HEK293 (cell line): ENCODE measurements around the gene PKN3.
A peak's percentile ranks its signal among the peaks of the same experiment; 100 is the strongest.

Experiments
- BCL11B ChIP-seq: fragments of 450-650 bp; formaldehyde crosslinking; IDR thresholded peaks from 2 replicates; pipeline ENCODE4 v1.5.1; 2016; ENCODE audit warnings: low read depth, missing biosample characterization, missing genetic modification characterization
- GLI2 ChIP-seq: fragments of 450-650 bp; formaldehyde crosslinking; IDR thresholded peaks from 2 replicates; pipeline ENCODE4; 2017; ENCODE audit warnings: missing biosample characterization, missing genetic modification characterization, low read depth, borderline replicate concordance
- HOXD13 ChIP-seq: sonication (generic); formaldehyde crosslinking; IDR thresholded peaks from 2 replicates; pipeline ENCODE4 v1.8.0; 2022; ENCODE audit warnings: missing genetic modification reagents, borderline replicate concordance
- KLF8 ChIP-seq: fragments of 450-650 bp; formaldehyde crosslinking; IDR thresholded peaks from 2 replicates; pipeline ENCODE4 v1.5.1; 2016; ENCODE audit warnings: missing biosample characterization, missing genetic modification characterization
- KLF9 ChIP-seq: fragments of 450-650 bp; formaldehyde crosslinking; IDR thresholded peaks from 2 replicates; pipeline ENCODE4 v1.5.1; 2016; ENCODE audit warnings: missing biosample characterization, missing genetic modification characterization, low read depth
- MEIS1 ChIP-seq: sonication (generic); formaldehyde crosslinking; IDR thresholded peaks from 2 replicates; pipeline ENCODE4 v1.8.1; 2022; ENCODE audit warnings: missing genetic modification reagents, mild to moderate bottlenecking, borderline replicate concordance
- OSR2 ChIP-seq: fragments of 450-650 bp; formaldehyde crosslinking; IDR thresholded peaks from 2 replicates; pipeline ENCODE4 v1.5.1; 2016; ENCODE audit warnings: missing biosample characterization, missing genetic modification characterization
- PRDM1 ChIP-seq: fragments of 450-650 bp; formaldehyde crosslinking; IDR thresholded peaks from 2 replicates; pipeline ENCODE4; 2016; ENCODE audit warnings: missing biosample characterization, missing genetic modification characterization
- SCRT2 ChIP-seq: fragments of 450-650 bp; formaldehyde crosslinking; IDR thresholded peaks from 2 replicates; pipeline ENCODE4 v1.5.1; 2016; ENCODE audit warnings: missing biosample characterization, missing genetic modification characterization
- SP7 ChIP-seq: fragments of 450-650 bp; formaldehyde crosslinking; IDR thresholded peaks from 2 replicates; pipeline ENCODE4 v1.5.1; 2016; ENCODE audit warnings: missing biosample characterization, missing genetic modification characterization
- YY1 ChIP-seq: fragments of 450-650 bp; formaldehyde crosslinking; IDR thresholded peaks from 2 replicates; pipeline ENCODE4 v1.5.1; 2018; ENCODE audit warnings: missing biosample characterization, missing genetic modification characterization
- ZBTB7A ChIP-seq: fragments of 450-650 bp; formaldehyde crosslinking; IDR thresholded peaks from 2 replicates; pipeline ENCODE4 v1.5.1; 2016; ENCODE audit warnings: low read depth, missing biosample characterization, missing genetic modification characterization
- ZFP37 ChIP-seq: fragments of 450-650 bp; formaldehyde crosslinking; IDR thresholded peaks from 2 replicates; pipeline ENCODE4 v1.5.1; 2016; ENCODE audit warnings: missing biosample characterization, missing genetic modification characterization
- ZFP41 ChIP-seq: fragments of 450-650 bp; formaldehyde crosslinking; IDR thresholded peaks from 2 replicates; pipeline ENCODE4 v1.5.1; 2016; ENCODE audit warnings: missing biosample characterization, missing genetic modification characterization, borderline replicate concordance
- ZNF10 ChIP-seq: fragments of 450-650 bp; formaldehyde crosslinking; IDR thresholded peaks from 2 replicates; pipeline ENCODE4 v1.5.1; 2017; ENCODE audit warnings: missing biosample characterization, missing genetic modification characterization
- ZNF132 ChIP-seq: fragments of 450-650 bp; formaldehyde crosslinking; IDR thresholded peaks from 2 replicates; pipeline ENCODE4 v1.5.1; 2017; ENCODE audit warnings: missing biosample characterization, missing genetic modification characterization, borderline replicate concordance
- ZNF133 ChIP-seq: fragments of 450-650 bp; formaldehyde crosslinking; IDR thresholded peaks from 2 replicates; pipeline ENCODE4 v1.5.1; 2016; ENCODE audit warnings: missing biosample characterization, missing genetic modification characterization
- ZNF140 ChIP-seq: fragments of 450-650 bp; formaldehyde crosslinking; IDR thresholded peaks from 2 replicates; pipeline ENCODE4 v1.5.1; 2016; ENCODE audit warnings: missing biosample characterization, missing genetic modification characterization
- ZNF174 ChIP-seq: fragments of 450-650 bp; formaldehyde crosslinking; IDR thresholded peaks from 2 replicates; pipeline ENCODE4 v1.5.0; 2017; ENCODE audit warnings: missing biosample characterization, mild to moderate bottlenecking, missing genetic modification characterization
- ZNF223 ChIP-seq: fragments of 450-650 bp; formaldehyde crosslinking; IDR thresholded peaks from 2 replicates; pipeline ENCODE4 v1.5.1; 2016; ENCODE audit warnings: missing biosample characterization, missing genetic modification characterization
- ZNF266 ChIP-seq: fragments of 450-650 bp; formaldehyde crosslinking; IDR thresholded peaks from 2 replicates; pipeline ENCODE4 v1.5.1; 2016; ENCODE audit warnings: missing biosample characterization, missing genetic modification characterization, low read depth
- ZNF341 ChIP-seq: fragments of 450-650 bp; formaldehyde crosslinking; IDR thresholded peaks from 2 replicates; pipeline ENCODE4; 2016; ENCODE audit warnings: low read depth, missing biosample characterization, missing genetic modification characterization
- ZNF350 ChIP-seq: fragments of 450-650 bp; formaldehyde crosslinking; IDR thresholded peaks from 2 replicates; pipeline ENCODE4 v1.5.0; 2017; ENCODE audit warnings: missing biosample characterization, mild to moderate bottlenecking, missing genetic modification characterization
- ZNF354C ChIP-seq: fragments of 450-650 bp; formaldehyde crosslinking; IDR thresholded peaks from 2 replicates; pipeline ENCODE4 v1.5.1; 2016; ENCODE audit warnings: missing biosample characterization, missing genetic modification characterization, low read depth, borderline replicate concordance
- ZNF416 ChIP-seq: fragments of 450-650 bp; formaldehyde crosslinking; IDR thresholded peaks from 2 replicates; pipeline ENCODE4 v1.5.1; 2016; ENCODE audit warnings: missing biosample characterization, missing genetic modification characterization
- ZNF555 ChIP-seq: fragments of 450-650 bp; formaldehyde crosslinking; conservative IDR thresholded peaks from 2 replicates; pipeline ENCODE4 v1.5.1; 2017; ENCODE audit warnings: missing biosample characterization, mild to moderate bottlenecking, missing genetic modification characterization, inconsistent platforms
- ZNF571 ChIP-seq: fragments of 450-650 bp; formaldehyde crosslinking; IDR thresholded peaks from 2 replicates; pipeline ENCODE4 v1.5.0; 2017; ENCODE audit warnings: missing biosample characterization, missing genetic modification characterization
- ZNF600 ChIP-seq: fragments of 450-650 bp; formaldehyde crosslinking; IDR thresholded peaks from 2 replicates; pipeline ENCODE4 v1.5.1; 2016; ENCODE audit warnings: missing biosample characterization, missing genetic modification characterization
- ZNF670 ChIP-seq: fragments of 450-650 bp; formaldehyde crosslinking; IDR thresholded peaks from 2 replicates; pipeline ENCODE4 v1.5.1; 2016; ENCODE audit warnings: missing biosample characterization, missing genetic modification characterization, low read depth
- ZNF701 ChIP-seq: fragments of 450-650 bp; formaldehyde crosslinking; IDR thresholded peaks from 2 replicates; pipeline ENCODE4 v1.5.1; 2016; ENCODE audit warnings: missing biosample characterization, missing genetic modification characterization
- ZNF785 ChIP-seq: fragments of 450-650 bp; formaldehyde crosslinking; IDR thresholded peaks from 2 replicates; pipeline ENCODE4 v1.5.1; 2016; ENCODE audit warnings: missing biosample characterization, missing genetic modification characterization
- ZXDB ChIP-seq: fragments of 450-650 bp; formaldehyde crosslinking; IDR thresholded peaks from 2 replicates; pipeline ENCODE4 v1.5.1; 2016; ENCODE audit warnings: missing biosample characterization, missing genetic modification characterization
- TF ChIP-seq, protein P1 (sequence below): fragments of 450-650 bp; formaldehyde crosslinking; IDR thresholded peaks from 2 replicates; pipeline ENCODE4 v1.5.1; 2016; ENCODE audit warnings: missing biosample characterization, missing genetic modification characterization
- TF ChIP-seq, protein P2 (sequence below): fragments of 450-650 bp; formaldehyde crosslinking; IDR thresholded peaks from 2 replicates; pipeline ENCODE4 v1.5.1; 2016; ENCODE audit warnings: missing biosample characterization, missing genetic modification characterization
- TF ChIP-seq, protein P3 (sequence below): fragments of 450-650 bp; formaldehyde crosslinking; IDR thresholded peaks from 2 replicates; pipeline ENCODE4 v1.5.1; 2016; ENCODE audit warnings: missing biosample characterization, missing genetic modification characterization
- TF ChIP-seq, protein P4 (sequence below): fragments of 450-650 bp; formaldehyde crosslinking; IDR thresholded peaks from 2 replicates; pipeline ENCODE4 v1.5.1; 2016; ENCODE audit warnings: missing biosample characterization, missing genetic modification characterization, low read depth

Gene PKN3

GRCh38 chr9:128688501-128689292, 13.6 kb upstream of the PKN3 start, which contains the start of gene SET (continued):
- TF ChIP-seq, protein P1, sequence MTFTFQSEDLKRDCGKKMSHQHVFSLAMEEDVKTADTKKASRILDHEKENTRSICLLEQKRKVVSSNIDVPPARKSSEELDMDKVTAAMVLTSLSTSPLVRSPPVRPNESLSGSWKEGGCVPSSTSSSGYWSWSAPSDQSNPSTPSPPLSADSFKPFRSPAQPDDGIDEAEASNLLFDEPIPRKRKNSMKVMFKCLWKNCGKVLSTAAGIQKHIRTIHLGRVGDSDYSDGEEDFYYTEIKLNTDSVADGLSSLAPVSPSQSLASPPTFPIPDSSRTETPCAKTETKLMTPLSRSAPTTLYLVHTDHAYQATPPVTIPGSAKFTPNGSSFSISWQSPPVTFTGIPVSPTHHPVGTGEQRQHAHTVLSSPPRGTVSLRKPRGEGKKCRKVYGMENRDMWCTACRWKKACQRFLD = no peak
- TF ChIP-seq ZXDB (tag by site-specific recombination) (peak; percentile 58), OSR2 (tag by site-specific recombination) (no peak), ZNF701 (no peak), HOXD13 (CRISPR knock-in tag) (no peak), PRDM1 (tag by site-specific recombination) (no peak), ZNF571 (tag by site-specific recombination) (no peak), ZNF416 (tag by site-specific recombination) (no peak), ZNF140 (tag by site-specific recombination) (no peak), ZNF600 (tag by site-specific recombination) (peak; percentile 73), ZFP41 (tag by site-specific recombination) (no peak), ZNF223 (tag by site-specific recombination) (no peak), ZNF670 (tag by site-specific recombination) (no peak), ZNF785 (tag by site-specific recombination) (no peak), GLI2 (tag by site-specific recombination) (no peak), ZNF354C (tag by site-specific recombination) (no peak), YY1 (no peak), ZFP37 (tag by site-specific recombination) (0 out of 2 replicates have a peak, but pooled peaks have one; percentile 29), BCL11B (tag by site-specific recombination) (no peak), ZNF350 (tag by site-specific recombination) (no peak), ZNF133 (tag by site-specific recombination) (no peak), ZBTB7A (tag by site-specific recombination) (no peak; the same call in 1 of the 2 replicates), SP7 (tag by site-specific recombination) (peak; percentile 60), MEIS1 (CRISPR knock-in tag) (no peak), ZNF341 (no peak; the same call in 1 of the 2 replicates), ZNF174 (tag by site-specific recombination) (no peak), ZNF266 (tag by site-specific recombination) (no peak), ZNF132 (tag by site-specific recombination) (no peak), ZNF555 (no peak), KLF9 (peak; percentile 28; the same call in 1 of the 2 replicates), KLF8 (peak; percentile 19; the same call in 1 of the 2 replicates), SCRT2 (tag by site-specific recombination) (no peak), ZNF10 (tag by site-specific recombination) (no peak)
- TF ChIP-seq, protein P2, sequence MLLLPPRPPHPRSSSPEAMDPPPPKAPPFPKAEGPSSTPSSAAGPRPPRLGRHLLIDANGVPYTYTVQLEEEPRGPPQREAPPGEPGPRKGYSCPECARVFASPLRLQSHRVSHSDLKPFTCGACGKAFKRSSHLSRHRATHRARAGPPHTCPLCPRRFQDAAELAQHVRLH (tag by site-specific recombination) = no peak
- TF ChIP-seq, protein P3, sequence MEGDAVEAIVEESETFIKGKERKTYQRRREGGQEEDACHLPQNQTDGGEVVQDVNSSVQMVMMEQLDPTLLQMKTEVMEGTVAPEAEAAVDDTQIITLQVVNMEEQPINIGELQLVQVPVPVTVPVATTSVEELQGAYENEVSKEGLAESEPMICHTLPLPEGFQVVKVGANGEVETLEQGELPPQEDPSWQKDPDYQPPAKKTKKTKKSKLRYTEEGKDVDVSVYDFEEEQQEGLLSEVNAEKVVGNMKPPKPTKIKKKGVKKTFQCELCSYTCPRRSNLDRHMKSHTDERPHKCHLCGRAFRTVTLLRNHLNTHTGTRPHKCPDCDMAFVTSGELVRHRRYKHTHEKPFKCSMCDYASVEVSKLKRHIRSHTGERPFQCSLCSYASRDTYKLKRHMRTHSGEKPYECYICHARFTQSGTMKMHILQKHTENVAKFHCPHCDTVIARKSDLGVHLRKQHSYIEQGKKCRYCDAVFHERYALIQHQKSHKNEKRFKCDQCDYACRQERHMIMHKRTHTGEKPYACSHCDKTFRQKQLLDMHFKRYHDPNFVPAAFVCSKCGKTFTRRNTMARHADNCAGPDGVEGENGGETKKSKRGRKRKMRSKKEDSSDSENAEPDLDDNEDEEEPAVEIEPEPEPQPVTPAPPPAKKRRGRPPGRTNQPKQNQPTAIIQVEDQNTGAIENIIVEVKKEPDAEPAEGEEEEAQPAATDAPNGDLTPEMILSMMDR (tag by site-specific recombination) = no peak
- TF ChIP-seq, protein P4, sequence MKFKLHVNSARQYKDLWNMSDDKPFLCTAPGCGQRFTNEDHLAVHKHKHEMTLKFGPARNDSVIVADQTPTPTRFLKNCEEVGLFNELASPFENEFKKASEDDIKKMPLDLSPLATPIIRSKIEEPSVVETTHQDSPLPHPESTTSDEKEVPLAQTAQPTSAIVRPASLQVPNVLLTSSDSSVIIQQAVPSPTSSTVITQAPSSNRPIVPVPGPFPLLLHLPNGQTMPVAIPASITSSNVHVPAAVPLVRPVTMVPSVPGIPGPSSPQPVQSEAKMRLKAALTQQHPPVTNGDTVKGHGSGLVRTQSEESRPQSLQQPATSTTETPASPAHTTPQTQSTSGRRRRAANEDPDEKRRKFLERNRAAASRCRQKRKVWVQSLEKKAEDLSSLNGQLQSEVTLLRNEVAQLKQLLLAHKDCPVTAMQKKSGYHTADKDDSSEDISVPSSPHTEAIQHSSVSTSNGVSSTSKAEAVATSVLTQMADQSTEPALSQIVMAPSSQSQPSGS (tag by site-specific recombination) = no peak
